ENCODE data around the gene SLC12A9.

- TF ChIP-seq CTCF (conservative IDR thresholded peaks at IDR 0.05; ENCODE audit: low read length) (no peak), EZH2phosphoT487 (IDR thresholded peaks at IDR 0.05; ENCODE audit: borderline replicate concordance) (no peak)
Observed at GRCh38 chr7:100826514-100827329, 25.8 kb upstream of the SLC12A9 start.

Data from Loucy (cell line).